ENCODE data around the gene DYNC2H1.

DYNC2H1 gene

DNA sequence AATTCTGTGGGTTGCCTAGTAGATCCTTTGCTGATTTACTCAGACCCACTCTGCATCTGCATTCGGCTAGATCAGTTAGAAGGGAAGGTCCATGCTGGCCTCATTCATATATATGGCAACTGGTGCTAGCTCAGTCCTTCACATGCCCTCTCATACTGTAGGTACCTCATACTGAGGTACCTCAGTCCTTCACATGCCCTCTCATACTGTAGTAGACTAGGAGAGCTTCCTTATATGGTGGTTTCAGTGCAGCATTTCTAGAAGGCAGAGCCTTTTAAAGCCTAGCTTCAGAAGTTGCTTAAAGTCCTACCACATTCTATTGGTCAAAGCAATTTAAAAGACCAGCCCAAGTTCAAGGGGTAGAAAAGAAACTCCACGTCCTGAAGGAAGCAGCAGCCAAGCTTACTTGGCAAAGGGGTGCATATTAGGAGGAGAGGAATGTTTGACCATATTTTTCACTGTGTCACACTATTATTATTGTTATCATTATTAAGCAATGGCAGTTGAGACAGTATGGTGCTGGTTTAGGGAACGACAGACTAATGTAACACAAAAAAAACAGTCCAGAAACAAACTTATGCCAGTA, 356.4 kb downstream of the DYNC2H1 start:
- DNase-seq (ENCODE audit: low read depth), result no peak

GRCh38 chr11:103471546-103471945, 362.3 kb downstream of the DYNC2H1 start:
- no peak for DNase-seq (ENCODE audit: low read depth)

DNA sequence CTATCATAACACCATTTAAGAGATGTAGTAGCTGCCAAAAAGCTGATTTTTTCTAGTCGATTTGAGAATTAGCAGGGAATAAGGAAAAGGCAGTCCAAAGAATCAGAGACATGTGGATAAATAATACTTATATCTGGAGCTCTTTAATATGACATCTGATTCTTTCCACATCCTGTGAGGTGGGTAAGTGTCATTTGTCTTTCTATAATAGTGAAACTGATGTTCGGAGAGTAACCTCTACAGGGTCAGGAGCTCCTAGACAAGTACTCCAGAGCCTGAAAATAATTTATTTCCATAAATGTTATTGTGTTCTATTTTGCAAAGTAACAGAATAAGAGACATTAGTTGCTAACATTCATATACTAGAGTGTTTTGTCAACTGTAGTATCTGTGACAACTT, 367.6 kb downstream of the DYNC2H1 start:
- no peak for DNase-seq (ENCODE audit: low read depth)

DNA sequence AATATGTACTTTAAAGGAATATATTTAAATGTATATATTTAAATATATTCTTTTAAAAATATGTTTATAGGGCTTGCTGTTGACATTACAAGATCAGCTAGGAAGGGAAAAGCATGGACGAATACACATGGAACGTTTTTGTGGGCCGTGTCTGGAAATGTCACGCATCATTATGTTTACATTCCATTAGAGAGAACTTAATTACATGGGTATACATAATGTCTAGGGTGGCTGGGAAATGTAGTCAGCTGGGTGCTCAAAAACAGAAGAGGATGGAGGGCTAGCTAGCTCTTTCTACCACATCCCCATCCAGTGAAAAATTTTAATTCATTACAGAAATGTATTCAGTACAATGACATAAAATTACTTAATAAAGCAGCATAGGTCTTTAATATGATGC, 371.2 kb downstream of the DYNC2H1 start:
- no peak for DNase-seq (ENCODE audit: low read depth)

DNA sequence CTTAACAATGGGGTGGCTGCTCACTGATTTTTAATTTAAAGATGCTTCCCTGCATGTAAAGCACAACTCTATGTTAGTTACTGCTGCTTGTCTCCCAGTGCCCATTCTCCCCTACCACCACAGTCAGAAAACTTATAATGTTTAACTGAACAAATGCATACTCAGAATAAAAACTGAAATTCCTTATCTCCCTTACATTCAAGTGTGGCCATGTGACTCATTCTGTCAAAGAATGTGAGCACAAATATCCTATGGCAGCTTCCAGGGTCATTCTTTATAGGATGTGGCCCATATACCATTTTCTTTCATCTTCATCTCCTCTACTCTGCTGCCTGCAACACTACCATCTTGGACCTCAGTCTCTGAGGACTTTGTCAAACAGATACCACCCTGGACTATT, 374.8 kb downstream of the DYNC2H1 start:
- DNase-seq (ENCODE audit: low read depth), result no peak

DNA sequence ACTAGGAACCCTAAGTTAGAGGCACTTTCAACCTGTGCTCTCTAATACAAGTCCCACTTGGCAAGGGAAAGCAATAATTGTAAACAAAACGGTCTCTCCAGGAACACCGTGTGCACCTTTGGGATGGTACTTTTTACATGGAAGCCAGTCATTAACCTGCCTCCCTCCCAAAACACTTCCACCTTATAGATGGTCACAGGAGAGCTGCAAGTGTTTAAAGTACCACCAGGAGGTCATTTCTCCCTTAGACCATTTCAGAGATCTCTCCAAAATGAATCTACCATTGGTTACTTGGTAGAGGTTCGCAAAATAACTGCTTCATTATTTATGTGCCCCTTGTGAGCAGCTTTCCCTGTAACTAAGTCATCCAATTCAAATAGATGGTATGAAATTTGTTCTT, 375.3 kb downstream of the DYNC2H1 start:
- DNase-seq (ENCODE audit: low read depth), result no peak

DNA sequence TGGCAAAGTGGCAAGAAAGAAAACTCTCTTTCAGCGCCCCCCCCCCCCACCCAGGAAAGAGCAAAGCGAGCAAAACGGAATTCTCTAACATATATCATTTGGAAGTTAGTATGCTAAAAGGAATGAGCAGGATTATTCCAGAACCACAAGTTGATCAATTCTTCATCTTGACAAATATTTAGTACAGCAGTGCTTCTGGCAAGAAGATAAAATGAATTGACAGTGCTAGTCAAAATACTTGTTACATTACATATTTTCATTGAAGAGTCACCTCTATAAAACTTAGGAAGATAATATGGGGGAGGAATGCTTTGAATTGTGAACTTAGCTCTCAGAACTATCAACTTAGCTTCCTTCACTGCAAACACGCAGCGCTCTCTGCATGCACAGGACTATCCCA, 377.4 kb downstream of the DYNC2H1 start:
- DNase-seq (ENCODE audit: low read depth), result no peak

- no peak for DNase-seq (ENCODE audit: low read depth)
These were observed 377.9 kb downstream of the DYNC2H1 start for GRCh38 chr11:103487113-103487512.

DNA sequence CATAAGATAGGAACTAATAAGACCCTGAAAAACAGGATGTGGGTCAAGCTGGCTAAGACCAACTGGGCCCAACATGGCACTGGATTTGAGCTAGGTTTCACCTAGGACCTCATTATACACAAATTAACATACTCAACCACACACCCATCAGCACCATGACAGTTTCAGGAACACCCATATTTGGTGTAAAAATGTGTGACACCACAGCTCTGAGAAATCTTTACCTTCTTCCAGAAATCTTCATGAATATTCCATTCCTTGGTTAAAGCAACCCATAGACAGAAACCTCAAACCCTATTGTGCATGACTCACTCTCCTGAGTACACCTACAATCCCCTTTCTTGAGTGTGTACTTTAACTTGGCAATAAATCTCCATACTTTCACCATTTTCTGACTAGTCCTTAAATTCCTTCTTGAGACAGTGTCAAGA, 378.8 kb downstream of the DYNC2H1 start:
- no peak for DNase-seq (ENCODE audit: low read depth)

- no peak for DNase-seq (ENCODE audit: low read depth)
These were observed 379.4 kb downstream of the DYNC2H1 start for GRCh38 chr11:103488579-103488978.

DNA sequence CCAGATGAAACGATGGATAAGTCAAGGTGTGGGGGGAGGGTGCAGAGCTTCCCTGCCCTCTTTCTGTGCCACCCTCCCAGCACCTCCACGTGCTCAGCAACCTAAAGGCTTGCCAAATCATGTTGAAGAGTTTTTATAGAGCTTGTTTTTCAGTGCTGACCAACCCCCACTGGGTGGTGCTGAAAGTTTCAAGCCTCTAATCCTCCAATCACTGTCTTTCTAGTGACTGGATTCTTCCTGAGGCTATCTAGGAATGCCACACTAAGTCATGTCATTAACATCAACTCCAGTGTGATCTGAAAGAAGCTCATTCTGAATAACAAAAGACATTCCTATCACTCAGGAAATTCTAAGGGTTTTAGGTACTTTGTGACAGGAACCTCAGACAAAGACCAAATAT, 382.6 kb downstream of the DYNC2H1 start:
- DNase-seq (ENCODE audit: low read depth), result no peak

- DNase-seq (ENCODE audit: low read depth), result no peak
These were observed 385.3 kb downstream of the DYNC2H1 start for GRCh38 chr11:103494491-103494890.

DNA sequence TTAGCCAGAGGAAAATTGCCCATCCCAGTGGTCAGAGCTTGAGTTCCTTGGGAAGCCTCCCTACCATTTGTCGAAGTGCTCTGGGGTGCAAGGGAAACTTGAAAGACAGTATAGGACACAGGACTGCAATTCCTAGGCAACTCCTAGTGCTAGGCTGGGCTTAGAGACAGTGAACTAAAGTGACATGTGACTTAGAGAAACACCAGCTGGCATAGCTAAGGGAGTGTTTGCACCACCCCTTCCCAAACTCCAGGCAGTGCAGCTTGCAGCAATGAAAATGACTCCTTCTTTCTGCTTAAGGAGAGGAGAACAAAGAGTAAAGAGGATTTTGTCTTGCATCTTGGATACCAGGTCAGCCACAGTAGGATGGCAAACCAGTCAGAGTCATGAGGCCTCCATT, 388.0 kb downstream of the DYNC2H1 start:
- DNase-seq (ENCODE audit: low read depth), result no peak

- DNase-seq (ENCODE audit: low read depth), result no peak
These were observed 390.6 kb downstream of the DYNC2H1 start for GRCh38 chr11:103499710-103500340.

DNA sequence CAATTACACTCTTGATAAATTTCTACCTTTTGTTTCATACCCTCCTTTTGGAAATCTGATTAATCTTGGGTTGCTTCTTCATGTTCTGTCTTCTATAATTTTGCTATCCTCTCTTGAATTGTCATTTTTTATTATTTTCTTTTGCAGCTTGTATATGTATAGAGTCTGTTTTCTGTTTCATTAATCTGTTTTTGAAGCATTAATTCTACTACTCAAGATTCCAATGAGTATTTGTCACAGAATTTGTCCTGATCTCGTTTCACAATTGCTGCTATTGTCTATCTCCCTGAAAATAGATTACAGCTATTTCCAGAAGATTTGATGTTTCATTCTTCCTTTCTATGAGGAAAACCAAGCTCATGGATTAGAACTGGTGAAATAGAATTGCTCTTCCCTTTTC, 406.1 kb downstream of the DYNC2H1 start:
- DNase-seq (ENCODE audit: low read depth), result no peak

DNA sequence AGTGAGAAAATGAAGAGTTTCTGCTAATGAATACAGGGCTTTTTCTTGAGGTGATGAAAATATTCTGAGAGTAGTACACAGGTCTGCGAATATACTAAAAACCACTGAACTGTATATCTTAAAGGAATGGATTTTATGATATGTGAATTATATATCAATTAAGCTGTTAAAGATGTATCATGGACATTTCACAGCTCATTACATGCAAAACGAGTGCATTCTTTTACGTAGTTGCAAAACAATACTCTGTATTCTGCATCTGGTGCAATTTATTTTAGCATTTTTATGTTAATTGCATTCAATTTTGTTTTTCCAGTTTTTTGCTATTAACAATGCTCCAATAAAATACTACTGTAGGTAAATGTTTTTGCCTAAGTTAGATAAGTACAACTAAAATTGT, 411.6 kb downstream of the DYNC2H1 start:
- DNase-seq (ENCODE audit: low read depth), result no peak

DNA sequence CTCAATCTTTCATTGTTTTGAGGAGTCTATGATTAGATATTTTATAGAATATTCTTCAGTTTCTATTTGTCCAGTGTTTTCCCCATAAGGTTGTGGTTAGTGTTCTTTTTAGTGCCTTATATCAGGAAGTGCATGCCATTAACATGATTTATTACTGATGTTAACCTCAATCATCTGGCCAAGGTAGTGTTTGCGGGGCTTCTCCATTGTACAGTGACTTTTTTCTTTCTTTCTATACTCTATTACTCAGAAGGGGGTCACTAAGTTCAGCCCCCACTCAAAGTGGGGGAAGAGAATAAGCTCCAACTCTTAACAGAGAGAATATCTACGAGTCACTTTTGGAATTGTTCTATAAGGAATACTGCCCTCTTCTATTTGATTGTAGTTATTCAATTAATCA, 415.8 kb downstream of the DYNC2H1 start:
- DNase-seq (ENCODE audit: low read depth), result peak; percentile 70

DNA sequence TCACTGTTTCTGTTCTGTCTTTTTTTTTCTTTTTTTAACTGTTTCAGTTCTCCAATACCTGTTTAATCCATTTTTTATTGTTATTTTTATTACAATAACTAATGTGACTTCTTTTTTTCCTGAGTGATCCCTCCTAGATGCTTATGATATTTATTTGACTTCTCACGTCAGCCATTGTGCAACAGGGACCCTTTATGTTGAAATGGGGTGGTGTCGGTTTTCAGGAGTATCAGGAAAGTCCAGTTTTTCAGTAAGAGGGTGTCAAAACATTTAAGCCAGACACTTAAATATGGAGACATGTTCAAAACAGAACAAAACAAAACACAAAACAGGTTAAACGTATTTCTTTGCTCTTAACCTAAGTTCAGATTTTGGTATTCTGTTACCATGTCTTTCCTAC, 418.8 kb downstream of the DYNC2H1 start:
- DNase-seq (ENCODE audit: low read depth), result no peak

DNA sequence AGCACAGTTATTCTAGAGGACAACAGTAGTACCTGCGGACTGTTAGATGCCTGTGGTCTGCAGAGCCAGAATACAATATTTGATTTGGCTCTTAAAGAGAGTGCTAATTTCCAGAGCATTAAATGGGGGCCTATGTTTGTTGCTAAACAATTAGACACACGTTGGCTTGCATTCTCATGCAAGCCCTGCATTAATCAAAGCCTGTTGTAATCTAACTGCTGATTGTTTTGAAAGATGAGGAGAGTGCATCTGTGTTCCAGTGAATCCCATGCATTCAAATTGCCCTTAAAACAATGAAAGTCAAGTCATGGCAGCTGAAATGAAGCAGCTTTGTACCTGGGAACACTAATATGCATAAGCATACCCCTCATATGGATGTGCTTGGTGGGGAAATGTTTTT, 419.4 kb downstream of the DYNC2H1 start:
- DNase-seq (ENCODE audit: low read depth), result no peak

DNA sequence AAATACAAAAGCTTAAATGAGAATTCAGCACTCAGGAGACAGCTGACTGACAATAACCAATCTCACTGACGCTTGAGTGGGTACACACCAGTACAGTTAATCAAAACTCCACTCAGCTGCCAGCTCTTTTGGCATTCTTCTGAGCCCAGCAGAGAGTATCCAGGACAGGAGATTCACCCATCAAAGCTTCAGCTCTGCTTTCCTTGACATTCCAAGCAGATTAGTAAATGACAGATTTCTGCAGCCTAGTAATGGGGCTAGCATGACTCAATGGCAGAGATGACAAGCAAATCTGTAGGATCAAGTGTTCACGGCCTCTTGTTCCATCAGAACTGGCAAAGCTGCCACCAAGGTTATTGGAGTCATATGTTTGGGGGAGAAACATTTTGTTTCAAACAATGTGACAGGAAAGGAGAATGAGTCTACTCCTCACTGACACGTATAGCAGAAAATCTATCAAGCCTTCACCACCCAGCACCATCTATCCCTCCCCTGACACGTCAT, 420.0 kb downstream of the DYNC2H1 start:
- DNase-seq (ENCODE audit: low read depth), result peak; percentile 44

Data from non-pigmented ciliary epithelial cell (primary cell).